ENCODE data around the gene NOSTRIN. TPM values are rescaled to one million over a fixed set of nuclear protein-coding genes. Genes with fewer than 3 reads are reported as not detected.

Gene NOSTRIN
- total RNA-seq, 1 experiment from 2014 or later = 9.8 TPM

DNA sequence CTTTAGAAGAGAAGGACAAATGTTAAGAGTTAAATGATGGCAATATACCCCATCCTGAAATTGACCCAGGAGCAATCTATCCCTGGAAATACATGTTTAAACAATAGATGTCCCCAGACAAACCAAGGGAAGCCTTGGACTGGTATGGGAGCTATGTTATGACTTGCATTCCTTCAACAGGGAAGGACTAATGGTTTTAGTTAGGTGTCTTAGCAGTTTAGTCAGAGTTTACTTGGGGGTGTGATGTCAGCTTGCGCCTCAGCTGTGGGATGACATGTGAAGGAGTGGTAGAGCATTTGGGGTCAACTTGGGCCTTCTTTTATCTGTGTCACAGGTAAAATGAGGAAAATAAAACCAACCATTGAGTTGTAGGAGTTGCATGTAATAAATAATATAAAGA lies 51.0 kb downstream of the NOSTRIN start:
- H3K4me3 Mint-ChIP-seq (ENCODE audit: unreplicated experiment) = no peak overlapping the region
- BruUV-seq (replicated peaks) = no TSS peak
- H3K27me3 Mint-ChIP-seq (ENCODE audit: insufficient read depth, unreplicated experiment) = no peaks in the 10 kb centered on the region
- intact Hi-C loops (cut with micrococcal nuclease; ENCODE audit: unreplicated experiment) = no loop called here
- H3K36me3 Mint-ChIP-seq (ENCODE audit: insufficient read depth, unreplicated experiment) = peaks cover 27% of the 10 kb centered on the region
- H3K4me1 Mint-ChIP-seq (ENCODE audit: low read depth, unreplicated experiment) = peaks cover 13% of the 10 kb centered on the region
- no peak overlapping the region for H3K27ac Mint-ChIP-seq (ENCODE audit: unreplicated experiment)
- Histone ChIP-seq H3K27me3 (replicated peaks; ENCODE audit: control insufficient read depth, insufficient read depth, low read length) (no peaks in the 10 kb centered on the region), H3K9me3 (no peaks in the 10 kb centered on the region), H3K36me3 (ENCODE audit: control insufficient read depth, insufficient read depth, low read length) (no peaks in the 10 kb centered on the region), H3K4me1 (0 out of 2 replicates have a peak, but pooled peaks cover 3% of the 10 kb centered on the region), H3K4me3 (ENCODE audit: low read depth, low read length) (no peak overlapping the region)
- ChIA-PET CTCF (interaction anchor here (0.6 kb wide), 1 partner anchor 66 kb away, joined by 3 read pairs; no protein-coding TSS in a partner anchor), POLR2A (no interaction called here)
- no peaks in the 10 kb centered on the region for H3K9me3 Mint-ChIP-seq (ENCODE audit: unreplicated experiment)
- no peak for DNase-seq
- TF ChIP-seq, protein P1, sequence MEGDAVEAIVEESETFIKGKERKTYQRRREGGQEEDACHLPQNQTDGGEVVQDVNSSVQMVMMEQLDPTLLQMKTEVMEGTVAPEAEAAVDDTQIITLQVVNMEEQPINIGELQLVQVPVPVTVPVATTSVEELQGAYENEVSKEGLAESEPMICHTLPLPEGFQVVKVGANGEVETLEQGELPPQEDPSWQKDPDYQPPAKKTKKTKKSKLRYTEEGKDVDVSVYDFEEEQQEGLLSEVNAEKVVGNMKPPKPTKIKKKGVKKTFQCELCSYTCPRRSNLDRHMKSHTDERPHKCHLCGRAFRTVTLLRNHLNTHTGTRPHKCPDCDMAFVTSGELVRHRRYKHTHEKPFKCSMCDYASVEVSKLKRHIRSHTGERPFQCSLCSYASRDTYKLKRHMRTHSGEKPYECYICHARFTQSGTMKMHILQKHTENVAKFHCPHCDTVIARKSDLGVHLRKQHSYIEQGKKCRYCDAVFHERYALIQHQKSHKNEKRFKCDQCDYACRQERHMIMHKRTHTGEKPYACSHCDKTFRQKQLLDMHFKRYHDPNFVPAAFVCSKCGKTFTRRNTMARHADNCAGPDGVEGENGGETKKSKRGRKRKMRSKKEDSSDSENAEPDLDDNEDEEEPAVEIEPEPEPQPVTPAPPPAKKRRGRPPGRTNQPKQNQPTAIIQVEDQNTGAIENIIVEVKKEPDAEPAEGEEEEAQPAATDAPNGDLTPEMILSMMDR (IDR thresholded peaks at IDR 0.05; ENCODE audit: insufficient read depth in 1 of 2, low read depth in 1 of 2, low read length in 1 of 2, severe bottlenecking in 1 of 2, unreplicated experiment in 1 of 2) = no peak

DNA sequence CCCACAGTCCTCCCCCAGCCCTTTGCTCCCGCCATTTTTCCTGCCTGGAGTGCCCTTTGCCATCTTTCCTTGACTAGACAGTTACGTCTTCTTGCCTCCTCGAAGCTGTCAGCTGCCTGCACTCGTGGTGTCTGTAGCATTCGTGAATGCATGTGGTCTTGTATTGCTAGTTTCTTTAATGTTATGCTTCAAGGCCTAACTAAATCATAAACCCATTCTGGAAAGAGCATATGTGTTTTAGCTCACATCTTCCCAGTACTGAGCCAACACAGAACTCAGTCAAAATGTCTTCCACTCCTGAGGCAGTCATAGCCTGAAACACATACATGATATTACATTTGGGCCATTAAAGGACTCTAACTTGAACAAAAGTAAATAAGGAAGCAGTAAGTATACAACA lies 52.2 kb downstream of the NOSTRIN start:
- H3K27me3 Mint-ChIP-seq (ENCODE audit: insufficient read depth, unreplicated experiment) = no peaks in the 10 kb centered on the region
- Histone ChIP-seq H3K27me3 (replicated peaks; ENCODE audit: control insufficient read depth, insufficient read depth, low read length) (no peaks in the 10 kb centered on the region), H3K36me3 (ENCODE audit: control insufficient read depth, insufficient read depth, low read length) (no peaks in the 10 kb centered on the region), H3K9me3 (no peaks in the 10 kb centered on the region), H3K4me3 (ENCODE audit: low read depth, low read length) (no peak overlapping the region), H3K4me1 (0 out of 2 replicates have a peak, but pooled peaks cover 8% of the 10 kb centered on the region)
- H3K9me3 Mint-ChIP-seq (ENCODE audit: unreplicated experiment) = no peaks in the 10 kb centered on the region
- TF ChIP-seq, protein P1 (IDR thresholded peaks at IDR 0.05; ENCODE audit: insufficient read depth in 1 of 2, low read depth in 1 of 2, low read length in 1 of 2, severe bottlenecking in 1 of 2, unreplicated experiment in 1 of 2) = no peak
- intact Hi-C loops (cut with micrococcal nuclease; ENCODE audit: unreplicated experiment) = loop anchor here (5.0 kb wide), 1 partner anchor 63 kb away; no protein-coding TSS in a partner anchor
- no peak for DNase-seq
- BruUV-seq (replicated peaks) = no TSS peak
- no peak overlapping the region for H3K27ac Mint-ChIP-seq (ENCODE audit: unreplicated experiment)
- ChIA-PET CTCF (no interaction called here), POLR2A (no interaction called here)
- H3K4me1 Mint-ChIP-seq (ENCODE audit: low read depth, unreplicated experiment) = peaks cover 13% of the 10 kb centered on the region
- H3K36me3 Mint-ChIP-seq (ENCODE audit: insufficient read depth, unreplicated experiment) = peaks cover 27% of the 10 kb centered on the region
- no peak overlapping the region for H3K4me3 Mint-ChIP-seq (ENCODE audit: unreplicated experiment)

DNA sequence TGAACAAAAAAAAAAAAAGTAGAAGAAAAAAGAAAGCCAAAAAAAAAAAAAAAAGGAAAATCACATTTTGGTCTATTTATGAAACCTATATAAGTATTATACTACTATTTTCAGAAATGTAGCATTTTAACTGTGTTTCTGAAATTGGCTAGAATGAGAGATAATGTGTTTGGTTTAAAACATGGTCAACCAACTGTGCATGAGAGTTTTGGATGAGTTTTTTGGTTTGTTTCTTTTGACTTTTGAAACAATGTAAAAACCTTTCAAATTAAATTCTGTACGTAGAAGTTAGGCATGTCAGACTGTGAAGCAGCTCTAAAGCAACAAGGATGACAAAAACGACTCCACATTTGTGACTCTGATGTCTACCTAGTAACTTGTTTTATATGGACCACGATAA lies 53.2 kb downstream of the NOSTRIN start:
- H3K36me3 ChIP-seq (ENCODE audit: control insufficient read depth, insufficient read depth, low read length) = no peaks in the 10 kb centered on the region
- no peak for DNase-seq
- no TSS peak for BruUV-seq (replicated peaks)
- TF ChIP-seq, protein P1 (IDR thresholded peaks at IDR 0.05; ENCODE audit: insufficient read depth in 1 of 2, low read depth in 1 of 2, low read length in 1 of 2, severe bottlenecking in 1 of 2, unreplicated experiment in 1 of 2) = no peak
- POLR2A ChIA-PET = no interaction called here
- no peaks in the 10 kb centered on the region for H3K9me3 ChIP-seq
- Mint-ChIP-seq H3K4me1 (ENCODE audit: low read depth, unreplicated experiment) (peaks cover 13% of the 10 kb centered on the region), H3K36me3 (ENCODE audit: insufficient read depth, unreplicated experiment) (peaks cover 27% of the 10 kb centered on the region), H3K9me3 (ENCODE audit: unreplicated experiment) (no peaks in the 10 kb centered on the region), H3K27ac (ENCODE audit: unreplicated experiment) (no peak overlapping the region), H3K4me3 (ENCODE audit: unreplicated experiment) (no peak overlapping the region), H3K27me3 (ENCODE audit: insufficient read depth, unreplicated experiment) (no peaks in the 10 kb centered on the region)
- intact Hi-C loops (cut with micrococcal nuclease; ENCODE audit: unreplicated experiment) = loop anchor here (5.0 kb wide), 1 partner anchor 62 kb away; no protein-coding TSS in a partner anchor
- no peak overlapping the region for H3K4me3 ChIP-seq (ENCODE audit: low read depth, low read length)
- H3K27me3 ChIP-seq (replicated peaks; ENCODE audit: control insufficient read depth, insufficient read depth, low read length) = no peaks in the 10 kb centered on the region
- 0 out of 2 replicates have a peak, but pooled peaks cover 8% of the 10 kb centered on the region for H3K4me1 ChIP-seq
- CTCF ChIA-PET = no interaction called here
